GM21786 (cell line): Measurements from ENCODE around the gene EVPL.
"Not testable (repeated sequence)": the region's sequence is repeated elsewhere in the genome, so short reads cannot be mapped to it uniquely, and the experiment has no call there.

Source experiments
- ATAC-seq: cut with Tn5 transposase; IDR thresholded peaks from one replicate; pipeline ENCODE4 v1.9.1; 2021; ENCODE audit not compliant: unreplicated experiment

Gene EVPL

DNA sequence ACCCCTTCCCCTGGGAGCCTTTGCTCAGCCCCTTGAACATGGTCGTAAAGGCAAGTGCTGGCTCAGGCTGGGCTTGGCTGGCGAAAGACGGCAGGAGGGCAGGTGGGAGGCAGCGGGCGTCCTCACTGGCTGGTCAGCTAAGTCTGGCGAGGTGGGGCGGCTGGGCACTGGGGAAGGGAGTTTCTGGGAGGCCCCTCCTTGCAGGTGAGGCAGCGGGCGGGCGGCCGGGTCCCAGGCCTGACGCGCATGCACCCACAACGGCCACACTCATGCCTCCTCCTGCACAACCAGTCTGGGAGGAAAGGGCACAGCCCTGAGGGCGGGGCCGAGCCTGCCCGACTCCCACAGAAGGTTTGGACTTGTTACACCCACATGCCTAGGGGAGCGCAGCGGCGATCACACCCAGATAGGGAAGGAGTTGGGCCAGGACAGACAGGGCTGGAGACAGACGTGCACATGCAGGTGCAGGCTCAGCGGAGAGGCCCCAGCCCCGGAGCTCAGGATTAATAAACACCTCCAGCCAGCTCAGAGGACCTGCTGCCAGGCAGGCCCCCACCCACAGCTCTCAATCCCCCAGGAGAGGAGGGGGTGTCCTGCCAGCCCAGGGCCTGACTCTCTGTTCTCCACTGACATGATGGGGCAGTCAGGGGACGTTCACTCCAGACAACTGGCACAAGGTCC is at the start of gene EVPL:
TSS of gene EVPL (minus strand) at position 148 of the 681 bp plus-strand sequence. CDS start at position 40, 108 bp downstream.
- ATAC-seq = no peak

DNA sequence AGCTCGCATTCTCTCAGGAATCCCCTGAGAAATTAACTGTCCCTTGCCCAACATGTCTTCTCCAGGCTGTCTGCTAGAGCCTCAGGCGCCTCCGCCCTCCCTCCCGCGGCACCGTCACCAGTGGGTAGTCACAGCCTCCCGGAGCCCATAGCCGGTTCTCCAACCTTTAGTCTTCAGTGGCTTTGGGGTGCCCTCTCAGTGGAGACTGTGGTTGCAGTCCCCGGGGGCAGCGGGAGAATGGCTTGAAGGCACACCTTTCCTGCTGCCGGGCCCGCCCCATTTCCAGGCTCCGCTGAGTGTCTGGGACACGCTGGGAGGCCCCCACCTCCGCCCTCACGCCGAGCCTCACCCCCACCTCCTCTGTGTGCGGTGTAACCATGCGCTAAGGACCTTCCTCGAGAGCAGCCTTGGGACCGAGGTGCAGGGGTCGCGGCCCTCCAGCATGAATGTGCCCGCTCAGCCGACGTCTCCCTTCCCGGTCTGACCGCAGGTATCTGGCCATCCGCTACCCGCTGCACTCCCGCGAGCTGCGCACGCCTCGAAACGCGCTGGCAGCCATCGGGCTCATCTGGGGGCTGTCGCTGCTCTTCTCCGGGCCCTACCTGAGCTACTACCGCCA is 49.1 kb upstream of the EVPL start:
- no peak for ATAC-seq

DNA sequence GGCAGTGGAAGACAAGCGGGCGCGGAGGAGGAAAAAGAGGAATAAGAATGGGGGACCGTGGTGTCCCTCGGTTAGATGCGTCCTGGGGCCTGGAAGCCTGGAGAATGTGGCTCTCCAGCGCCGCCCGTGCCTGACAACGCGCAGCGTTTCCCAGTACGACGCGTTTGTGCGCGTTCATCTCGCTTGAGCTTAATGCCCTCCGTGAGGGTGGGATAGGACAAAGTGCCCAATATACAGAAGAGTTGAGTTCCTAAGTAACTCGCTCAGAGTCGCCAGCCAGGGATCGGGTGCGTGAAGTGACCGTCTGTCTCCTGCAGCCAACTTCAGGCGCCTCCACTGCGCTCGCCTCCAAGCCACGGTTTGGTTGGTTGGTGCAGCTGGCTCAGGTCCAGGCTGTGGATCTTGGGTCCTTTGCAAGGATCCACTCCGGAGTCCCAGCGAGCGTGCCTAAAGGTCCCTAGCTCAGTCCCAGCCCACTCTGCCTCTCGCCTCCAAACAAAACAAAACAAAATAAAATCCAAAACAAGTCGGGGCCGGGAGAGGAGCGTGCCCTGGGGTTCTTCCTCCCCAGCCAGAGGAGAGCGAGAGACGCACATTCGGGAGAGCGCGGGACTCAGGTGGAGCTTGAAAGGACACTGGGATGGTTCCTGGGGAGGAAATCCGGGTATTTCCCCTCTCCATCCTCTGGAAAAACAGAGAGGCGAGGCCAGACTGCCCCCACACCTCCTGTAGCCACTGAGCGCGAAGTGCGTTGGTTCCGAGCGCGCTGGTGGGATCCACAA is 48.4 kb upstream of the EVPL start:
- ATAC-seq = no peak

DNA sequence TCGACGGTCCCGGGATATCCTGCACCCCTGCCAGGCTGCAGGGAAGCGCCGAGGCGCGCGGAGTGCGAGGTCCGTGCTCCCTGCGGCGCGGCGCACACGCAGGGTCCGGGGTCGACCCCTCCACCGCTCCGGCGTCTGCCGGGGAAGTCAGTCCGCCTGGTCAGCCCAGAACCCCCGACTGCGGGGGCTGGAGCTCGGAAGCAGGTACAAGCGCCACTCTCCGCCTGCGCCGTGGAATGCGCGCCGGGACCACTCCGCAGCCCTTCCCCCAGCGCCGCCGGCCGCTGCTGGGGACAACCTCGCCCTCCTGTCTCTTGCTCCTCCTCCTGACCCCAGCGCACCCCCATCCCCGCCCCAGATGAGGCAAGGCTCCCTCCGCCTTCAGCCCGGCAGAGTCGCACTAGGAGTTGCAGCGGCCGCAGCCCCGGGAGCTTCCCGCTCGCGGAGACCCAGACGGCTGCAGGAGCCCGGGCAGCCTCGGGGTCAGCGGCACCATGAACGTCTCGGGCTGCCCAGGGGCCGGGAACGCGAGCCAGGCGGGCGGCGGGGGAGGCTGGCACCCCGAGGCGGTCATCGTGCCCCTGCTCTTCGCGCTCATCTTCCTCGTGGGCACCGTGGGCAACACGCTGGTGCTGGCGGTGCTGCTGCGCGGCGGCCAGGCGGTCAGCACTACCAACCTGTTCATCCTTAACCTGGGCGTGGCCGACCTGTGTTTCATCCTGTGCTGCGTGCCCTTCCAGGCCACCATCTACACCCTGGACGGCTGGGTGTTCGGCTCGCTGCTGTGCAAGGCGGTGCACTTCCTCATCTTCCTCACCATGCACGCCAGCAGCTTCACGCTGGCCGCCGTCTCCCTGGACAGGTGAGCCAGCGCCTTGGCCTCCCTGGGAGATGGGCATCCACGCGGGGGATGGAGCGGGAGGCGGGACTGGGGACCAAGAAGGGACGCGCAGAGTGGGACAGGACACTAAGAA is 47.6 kb upstream of the EVPL start, which contains the start of gene GALR2:
TSS of gene GALR2 (plus strand) at position 392 of the 974 bp plus-strand sequence. CDS start at position 495, 103 bp downstream.
- no peak for ATAC-seq

DNA sequence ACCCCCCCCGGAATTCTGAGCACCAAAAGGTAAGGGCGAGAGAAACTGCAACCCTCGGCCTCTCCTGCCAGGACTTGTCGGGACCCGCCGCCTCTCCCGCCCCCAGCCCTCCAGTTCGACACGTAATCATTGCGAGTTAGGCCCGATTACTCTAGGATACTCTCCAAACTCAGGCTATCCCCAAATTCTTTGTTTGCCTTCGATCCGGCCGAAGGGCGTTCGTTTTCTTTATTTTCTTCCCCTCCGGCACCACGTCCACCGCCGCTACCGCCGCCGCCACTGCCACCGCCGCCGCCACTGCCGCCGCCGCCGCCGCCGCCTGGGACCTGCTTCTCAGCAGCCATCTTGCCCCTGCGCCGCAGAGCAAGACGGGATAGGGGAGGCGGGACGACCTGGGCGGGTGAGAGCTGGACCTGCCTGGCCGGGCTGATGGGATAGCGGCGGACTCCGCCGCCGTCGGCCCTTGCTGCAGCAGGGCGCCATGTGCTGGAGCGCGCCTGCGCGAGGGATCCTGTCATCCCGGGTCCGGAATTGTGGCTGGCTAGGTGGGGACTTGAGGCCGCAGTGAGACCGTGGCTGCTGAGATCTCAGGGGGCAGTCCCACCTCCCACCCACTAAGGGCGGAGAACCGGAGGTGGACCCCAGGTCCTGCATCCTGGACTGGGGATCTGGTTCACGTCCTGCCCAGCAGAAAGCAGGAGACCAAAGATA is 45.2 kb upstream of the EVPL start, which contains the start of gene SRP68:
TSS of gene SRP68 (minus strand) at position 370 of the 711 bp plus-strand sequence. CDS start at position 344, 26 bp downstream.
- ATAC-seq = peak; percentile 92

DNA sequence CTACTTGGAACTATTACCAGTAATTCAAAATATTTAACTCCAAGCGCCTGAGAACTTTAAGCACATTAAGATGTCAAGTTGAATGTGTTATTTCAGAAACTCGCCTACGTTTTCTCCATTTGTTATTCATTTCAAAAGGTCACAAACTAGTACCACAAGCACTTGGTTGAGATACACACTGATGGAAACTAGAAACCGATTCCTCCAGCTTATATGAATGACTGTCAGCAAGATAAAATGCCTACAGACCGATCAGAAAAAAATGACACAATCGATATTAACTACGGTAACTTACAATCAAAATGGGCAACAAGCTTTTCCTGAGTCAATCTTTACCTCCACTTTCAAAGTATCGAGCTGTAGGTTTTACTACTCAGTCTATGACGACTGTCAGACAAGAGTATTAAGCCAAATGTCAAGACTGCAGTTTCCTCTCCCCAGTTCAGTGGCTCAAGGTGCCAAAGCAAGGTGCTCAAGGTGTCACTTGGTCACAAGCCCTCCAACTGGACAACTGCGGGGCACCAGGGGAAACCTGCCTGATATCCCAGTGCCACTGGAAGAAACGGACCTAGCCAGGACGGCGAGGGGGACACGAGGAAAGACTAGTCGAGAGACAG is 44.5 kb upstream of the EVPL start:
- ATAC-seq = no peak

DNA sequence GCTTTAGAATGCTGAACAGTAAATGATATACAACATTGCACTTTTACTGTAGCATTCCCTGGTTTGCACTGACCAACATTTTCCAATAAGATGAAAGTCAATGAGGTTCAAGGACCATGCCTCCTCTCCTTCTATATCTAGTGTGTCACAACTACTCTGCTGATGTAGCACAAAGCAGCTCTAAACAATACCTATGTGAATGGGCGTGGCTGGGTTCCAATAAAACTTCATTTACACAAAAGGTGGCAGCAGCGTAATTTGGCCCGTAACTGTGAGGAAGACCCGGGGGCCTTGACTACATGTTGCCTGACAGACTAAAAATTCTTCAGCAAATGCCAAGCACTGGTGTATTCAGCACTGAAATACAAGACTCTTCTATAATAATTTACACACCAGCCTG is 38.7 kb upstream of the EVPL start:
- ATAC-seq = no peak

DNA sequence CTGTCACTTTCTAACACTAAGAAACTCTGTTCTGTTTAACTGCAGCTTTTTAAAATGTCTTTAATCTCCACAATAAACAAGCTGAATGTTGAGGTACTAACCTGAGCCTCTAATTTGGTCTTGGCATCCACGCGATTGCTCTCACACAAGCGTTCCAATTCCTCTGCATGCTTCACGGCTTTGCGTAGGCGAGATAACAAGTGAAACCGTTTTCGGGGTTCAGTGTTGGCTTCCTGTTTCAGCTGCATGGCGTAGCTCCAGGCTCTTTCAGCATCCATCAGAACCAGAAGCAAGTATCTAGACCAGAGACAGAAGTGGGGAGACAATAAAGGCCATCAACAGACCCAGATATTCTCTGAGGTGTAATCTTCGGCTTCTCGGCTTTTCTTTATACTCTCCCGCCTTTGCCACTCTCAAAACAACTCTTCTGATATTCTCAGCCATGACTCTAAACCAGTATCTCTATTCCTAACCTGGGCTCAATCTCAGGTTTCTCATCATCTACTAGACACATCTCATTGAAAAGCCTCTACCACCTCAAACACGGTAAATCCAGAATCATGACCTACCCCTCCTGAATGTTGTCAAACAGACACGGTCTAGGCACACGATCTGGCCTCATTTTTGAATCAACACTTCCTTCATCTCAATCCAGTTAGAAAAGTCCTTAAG is 36.9 kb upstream of the EVPL start:
- no peak for ATAC-seq

DNA sequence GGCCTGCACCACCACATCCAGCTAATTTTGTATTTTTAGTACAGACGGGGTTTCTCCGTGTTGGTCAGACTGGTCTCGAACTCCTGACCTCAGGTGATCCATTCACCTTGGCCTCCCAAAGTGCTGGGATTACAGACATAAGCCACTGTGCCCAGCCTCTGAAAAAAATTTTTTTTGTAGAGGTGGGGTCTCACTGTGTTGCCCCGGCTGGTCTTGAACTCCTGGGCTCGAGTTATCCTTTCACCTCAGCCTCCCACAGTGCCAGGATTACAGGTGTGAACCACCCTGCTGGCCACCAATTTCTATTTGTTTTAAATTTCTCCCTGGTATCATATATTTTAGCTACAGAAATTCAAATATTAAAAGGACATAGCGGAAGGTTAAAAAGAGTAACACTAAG is 31.2 kb upstream of the EVPL start:
- not testable (repeated sequence) for ATAC-seq

DNA sequence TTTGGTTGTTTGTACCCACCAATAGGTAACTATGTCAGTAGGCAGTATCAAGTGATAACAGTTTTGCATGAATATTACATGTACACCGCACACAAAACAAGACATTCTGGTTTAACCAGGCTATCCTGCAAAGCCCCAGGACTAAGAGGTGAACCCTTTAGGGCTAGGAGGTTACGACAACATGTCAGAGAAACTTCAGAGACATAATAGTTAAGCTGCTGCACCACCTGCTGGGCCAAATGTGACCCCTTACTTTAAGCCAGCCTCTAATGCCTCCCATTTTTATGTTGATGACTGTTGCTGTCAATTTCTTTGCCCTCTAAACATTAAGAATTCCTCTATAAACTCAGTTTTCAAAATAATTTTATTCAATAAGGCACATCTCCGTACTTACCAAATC is 29.8 kb upstream of the EVPL start:
- no peak for ATAC-seq

DNA sequence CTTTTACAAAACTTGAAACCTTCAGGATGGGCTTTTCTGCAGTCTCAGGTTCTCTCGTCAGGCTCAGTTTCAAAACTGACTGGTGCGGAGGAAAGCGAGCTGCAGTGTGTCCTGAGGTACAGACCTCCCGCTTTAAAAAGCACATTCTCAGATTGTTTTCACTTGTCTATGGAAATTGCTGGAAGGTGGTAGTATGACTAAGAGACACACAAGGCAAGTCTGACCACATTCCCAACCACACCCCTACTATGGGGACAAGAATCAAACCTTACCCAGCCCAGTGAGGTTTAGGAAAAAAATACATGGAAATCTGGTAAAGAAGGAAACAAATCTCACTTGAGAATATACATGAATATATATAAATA is 27.0 kb upstream of the EVPL start:
- no peak for ATAC-seq

DNA sequence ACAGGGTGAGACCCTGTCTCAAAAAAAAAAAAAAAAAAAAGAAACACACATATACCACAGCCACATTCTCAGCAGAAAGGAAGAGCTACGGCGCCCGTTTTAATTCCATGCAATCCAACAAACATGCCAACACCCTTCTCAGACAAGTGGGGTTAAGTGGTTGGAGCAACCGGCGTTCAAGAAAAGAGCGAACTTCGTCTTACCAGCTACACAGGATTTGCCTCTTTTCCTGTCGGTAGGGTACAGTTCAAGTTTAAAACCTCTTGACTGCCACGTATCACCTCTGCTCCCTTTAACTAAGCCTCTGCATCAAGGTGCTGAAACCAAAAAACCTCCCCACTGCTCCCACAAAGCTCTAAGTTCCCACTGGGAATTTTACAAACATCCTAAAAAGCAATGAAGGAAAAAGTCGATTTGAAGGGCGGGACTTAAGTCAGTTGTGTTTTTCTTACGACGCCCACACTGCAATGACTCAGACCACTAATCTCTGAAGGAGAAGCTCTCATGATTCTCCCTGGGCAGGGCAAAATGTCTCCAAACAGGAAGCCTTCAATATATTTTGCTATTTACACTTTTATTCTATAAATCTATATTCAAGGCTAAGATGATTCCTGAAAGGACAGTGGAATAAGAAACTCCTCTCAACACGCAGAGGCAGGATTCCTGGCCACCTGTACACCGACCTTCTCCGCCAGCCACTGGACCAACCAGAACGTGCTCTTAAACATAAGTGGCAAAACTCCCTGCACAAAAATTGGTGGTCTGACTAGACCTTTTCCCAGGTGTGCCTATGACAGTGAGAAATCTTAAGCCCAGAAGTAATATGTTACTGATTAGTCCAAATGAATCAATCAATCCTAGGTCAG is 26.4 kb upstream of the EVPL start:
- no peak for ATAC-seq

DNA sequence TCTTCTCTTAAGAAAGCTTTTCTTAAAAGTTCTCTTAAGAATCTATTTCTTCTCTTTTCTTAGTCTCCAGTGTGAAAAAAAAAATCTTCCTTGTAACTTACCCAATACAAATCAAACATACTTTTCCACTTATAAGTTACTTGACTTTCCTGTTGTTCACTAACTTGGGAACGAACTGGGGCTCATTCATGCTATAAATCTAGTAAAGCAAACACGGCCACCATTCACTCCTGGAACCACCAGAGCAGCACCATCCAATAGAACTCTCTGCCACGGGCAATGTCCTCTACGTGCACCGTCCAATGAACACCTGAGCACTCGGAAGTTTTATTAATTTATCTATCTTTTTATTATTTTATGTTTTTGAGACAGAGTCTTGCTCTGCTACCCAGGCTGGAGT is 24.5 kb upstream of the EVPL start:
- ATAC-seq = no peak

DNA sequence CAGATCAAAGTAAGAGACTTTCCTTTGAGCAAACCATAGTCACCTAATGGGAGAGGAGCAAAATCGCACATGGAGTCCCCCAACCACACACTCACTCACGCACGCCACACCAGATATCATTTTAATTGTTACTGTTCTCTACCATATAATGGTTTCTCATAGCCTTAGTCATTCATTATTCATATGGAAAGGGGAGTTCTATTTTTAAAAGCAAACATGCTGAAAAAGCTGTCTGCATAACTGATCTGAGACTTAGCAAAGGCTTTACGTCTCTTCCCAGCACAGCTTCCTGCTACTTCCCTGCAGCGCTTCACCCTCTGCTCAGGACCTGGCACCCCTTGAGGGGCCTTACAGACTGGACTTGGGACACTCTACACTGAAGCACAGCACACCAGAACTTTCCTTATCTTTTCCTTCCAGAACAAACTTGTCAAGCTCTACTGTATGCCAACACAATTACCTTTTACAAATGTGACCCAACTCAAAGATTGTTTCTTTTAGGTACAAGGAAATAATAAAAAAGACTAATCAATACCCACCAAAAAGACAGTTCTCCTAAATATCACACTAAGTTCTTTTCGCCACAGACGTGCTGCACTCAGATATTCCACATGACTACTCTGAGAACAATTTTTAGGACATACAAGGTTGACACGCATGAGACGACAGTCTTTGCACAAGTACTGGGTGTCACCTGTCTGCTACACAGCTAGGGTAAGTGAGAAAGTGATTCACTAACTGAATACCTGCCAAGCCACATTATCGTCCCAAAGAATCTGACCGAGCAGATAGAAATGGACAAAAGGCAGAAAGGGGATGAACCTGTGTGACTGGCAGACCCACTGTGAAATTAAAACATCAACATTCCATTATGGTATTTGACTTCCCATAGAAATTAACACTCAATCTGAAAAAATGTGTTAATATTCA is 23.7 kb upstream of the EVPL start:
- ATAC-seq = no peak

DNA sequence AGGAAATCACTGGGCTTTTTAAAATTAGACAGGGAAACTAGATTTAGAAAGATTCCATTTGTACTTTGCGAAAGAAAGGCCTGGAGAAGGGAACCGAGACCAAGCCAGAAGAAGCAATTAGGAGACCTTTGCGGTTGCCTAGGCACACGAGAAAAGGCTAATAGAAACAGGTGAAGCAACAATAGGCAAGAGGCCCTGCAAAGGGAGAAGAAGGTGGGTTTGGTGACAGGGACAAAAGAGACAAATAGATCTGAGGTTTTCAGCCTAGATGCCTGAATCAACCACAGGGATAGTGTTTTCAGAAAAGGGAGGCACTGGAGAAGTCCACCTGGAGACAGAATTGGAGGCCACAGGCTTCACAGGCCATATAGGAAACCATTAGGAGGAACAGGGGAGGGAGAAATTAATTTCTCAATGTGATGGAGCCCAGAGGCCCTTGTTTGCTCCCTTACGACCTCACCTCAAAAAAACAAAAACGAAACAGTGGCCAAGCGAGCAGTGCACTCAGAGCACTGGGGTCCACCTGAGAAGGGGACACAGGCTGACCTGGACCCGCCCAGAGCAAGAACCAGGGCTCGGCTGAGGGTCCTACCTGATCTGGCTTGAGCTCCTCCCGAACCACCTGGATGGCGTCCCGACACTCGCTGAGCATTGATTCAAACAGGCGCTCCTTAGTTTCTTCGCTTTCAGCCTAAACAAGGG is 22.9 kb upstream of the EVPL start:
- ATAC-seq = no peak

DNA sequence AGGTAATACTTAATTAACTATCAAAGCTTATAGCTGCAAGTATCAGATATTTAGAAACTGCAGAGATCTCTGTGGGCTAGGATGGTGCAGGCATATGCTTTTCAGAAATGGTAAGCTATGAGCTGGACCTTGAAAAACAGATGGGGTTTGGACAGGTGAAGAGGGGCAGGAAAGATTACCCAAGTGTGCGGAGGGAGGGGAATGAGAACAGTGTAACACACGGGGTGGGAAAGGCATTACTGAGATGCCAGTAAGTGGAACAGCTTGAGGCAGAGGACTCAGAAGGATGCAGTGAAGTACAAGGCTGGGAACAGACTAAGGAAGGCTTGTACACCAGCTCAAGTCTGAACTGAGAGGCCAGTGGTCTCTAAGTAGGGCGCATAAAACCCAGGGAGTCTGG is 22.1 kb upstream of the EVPL start:
- ATAC-seq = no peak

DNA sequence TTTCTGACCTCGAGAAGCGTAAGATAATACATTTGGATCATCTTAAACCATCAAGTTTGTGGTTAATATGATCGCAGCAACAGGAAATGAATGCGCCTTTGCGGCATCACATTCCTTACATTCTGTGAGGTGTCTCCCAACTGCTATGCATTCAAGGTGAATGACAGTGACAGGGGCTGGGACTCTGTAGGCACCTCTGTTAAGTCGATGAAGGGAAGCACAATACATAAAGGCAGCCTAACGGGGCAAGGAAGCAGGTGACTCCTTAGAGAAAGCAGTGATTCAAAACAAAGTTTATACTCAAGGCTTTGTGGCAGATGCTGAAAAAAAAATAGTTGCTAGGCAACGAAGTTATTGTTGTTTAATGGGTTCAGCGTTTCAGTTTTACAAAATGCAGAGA is 21.6 kb upstream of the EVPL start:
- no peak for ATAC-seq
